ENCODE data around the gene ATP2B2.

DNA sequence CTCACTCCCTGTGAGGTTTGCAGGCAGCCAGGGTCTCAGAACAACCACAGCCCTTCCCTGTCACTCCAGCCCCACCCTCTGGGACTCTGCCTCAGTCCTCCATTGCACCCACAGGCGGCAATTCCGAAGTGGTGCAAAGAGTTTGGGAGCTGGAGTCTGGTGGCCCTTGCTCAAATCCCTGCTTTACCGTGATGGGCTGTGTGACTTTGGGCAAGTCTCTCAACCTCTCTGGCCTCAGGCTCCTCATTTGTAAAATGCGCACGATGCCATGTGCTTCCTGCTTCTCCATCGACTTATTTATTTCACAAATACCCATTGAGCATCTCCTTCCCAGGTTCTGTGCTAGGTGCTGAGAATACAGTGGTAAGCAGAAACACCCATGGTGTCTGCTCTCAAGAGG is 7.3 kb upstream of the ATP2B2 start:
- TF ChIP-seq POLR2A (IDR thresholded peaks at IDR 0.05; ENCODE audit: low read length) (no peak), GATA1 (IDR thresholded peaks at IDR 0.05; ENCODE audit: low read depth, low read length) (no peak)

All from erythroblast (primary cell).